EH (cell line): ENCODE measurements around the gene PSD4.
A peak's percentile ranks its signal among the peaks of the same experiment; 100 is the strongest.

ENCODE experiments used
- DNase-seq: peaks from one replicate; pipeline ENCODE4 v3.0.0-alpha.2; 2015; ENCODE audit warnings: low read depth

The PSD4 gene

DNA sequence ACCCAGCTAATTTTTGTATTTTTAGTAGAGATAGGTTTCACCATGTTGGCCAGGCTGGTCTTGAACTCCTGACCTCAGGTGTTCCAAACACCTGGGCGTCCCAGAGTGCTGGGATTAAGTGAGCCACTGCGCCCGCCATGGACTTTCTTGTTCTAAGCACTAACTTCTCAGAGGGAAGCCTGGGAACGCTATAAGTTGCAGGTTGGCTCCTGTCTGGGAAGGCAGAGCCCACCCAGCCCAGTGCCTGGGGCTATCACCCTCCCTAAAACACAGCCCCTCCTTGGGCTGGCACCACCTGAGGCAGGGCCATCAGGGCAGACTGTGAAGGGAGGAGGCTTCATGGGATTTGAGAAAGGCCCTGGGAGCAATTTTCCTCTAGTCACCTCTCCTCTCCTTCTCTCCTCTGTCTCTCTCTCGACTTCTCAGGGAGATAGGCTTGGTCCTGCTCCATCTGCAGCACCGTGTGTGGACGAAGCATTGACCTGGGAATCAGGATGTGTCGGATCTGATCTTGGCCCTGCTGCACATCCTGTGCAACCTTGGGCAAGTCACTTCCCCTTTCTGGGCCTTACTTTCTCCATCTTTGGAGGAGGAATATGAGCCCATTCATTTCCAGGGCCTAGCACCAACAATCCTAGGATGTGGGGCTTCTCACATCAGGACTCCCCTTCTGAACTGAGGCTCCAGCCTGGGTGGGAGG lies 10.9 kb downstream of the PSD4 start:
- no peak for DNase-seq

DNA sequence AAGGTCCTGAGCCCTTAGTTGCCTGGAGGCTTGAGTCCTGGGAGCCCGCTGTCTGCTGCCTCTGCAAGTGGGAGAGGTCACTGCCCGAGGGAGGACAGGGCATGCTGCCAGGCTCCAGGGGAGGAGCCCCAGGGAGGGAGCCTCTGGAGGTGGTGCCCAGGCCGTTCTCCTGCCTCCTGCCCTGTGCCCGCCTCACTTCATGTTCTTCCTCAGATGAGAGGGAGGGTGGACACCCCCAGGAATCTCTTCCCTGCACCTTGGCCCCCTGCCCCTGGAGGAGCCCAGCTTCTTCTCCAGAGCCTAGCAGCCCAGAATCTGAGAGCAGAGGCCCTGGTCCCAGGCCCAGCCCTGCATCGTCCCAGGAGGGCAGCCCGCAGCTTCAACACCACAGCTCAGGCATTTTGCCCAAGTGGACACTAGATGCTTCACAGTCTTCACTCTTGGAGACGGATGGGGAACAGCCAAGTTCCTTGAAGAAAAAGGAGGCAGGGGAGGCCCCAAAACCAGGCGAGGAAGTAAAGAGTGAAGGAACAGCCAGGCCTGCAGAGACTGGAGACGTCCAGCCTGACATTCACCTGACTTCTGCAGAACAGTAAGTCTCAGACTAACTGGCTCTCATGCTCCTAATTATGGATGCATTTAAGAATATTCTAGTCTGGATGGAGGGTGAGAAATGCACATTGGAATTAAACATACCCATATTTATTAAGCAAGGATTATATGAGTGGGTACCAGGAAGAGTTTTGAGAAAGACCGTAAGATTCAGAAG lies 12.1 kb downstream of the PSD4 start:
- DNase-seq = peak; percentile 36

DNA sequence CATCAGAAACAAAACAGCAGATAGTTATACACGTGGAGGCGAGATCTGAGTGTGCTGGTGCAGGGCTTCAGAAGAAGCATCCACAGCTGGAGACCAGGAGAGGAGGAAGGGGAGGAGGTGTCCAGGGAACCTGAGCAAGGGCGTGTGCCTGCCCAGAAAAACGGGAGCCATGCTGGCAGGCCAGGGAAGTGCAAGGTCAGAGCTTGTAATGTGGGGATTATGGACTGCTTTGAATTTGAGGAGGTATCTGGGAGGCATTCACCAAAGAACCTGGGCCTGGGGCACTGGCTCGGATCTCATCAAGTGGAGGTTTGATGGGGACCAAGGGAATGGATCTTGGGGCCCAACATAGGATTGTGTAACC lies 12.6 kb downstream of the PSD4 start:
- DNase-seq = no peak

DNA sequence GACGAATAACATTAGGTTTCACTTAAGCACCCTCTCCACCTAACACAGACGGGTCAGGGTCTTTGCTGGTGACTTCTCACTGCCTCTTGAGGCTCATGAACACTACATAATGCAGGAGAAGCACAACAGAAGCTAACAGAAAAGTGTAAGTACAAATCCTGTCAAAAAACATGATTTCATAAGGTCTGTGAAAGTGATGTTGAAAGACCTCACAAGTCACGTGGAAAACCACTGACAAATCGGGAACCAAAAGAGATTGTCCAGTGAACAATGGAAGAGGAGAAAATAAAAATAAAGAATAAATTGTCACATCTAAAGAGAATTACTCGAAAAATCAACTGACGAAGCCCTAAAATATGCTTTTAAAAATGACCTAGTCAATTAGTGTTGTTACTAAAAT lies 14.0 kb downstream of the PSD4 start:
- DNase-seq = no peak

DNA sequence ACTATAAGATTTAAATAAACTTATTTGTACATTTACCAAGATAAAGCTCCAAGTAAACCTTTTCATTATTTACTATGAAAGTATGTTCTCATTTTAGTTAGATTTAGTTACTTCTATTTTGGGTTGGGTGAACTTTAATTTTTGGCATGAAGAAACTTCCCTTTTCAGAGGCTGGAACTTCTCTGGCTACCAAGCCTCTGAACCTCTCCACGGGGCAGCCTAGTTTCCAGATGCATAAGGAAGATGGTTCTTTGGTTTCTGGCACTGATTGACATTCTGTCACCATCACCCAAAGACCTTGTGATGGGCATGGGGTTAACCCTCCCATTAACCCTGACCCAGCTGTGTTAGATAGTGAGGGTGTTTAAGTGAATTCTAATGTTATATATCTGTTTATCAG lies 17.1 kb downstream of the PSD4 start:
- DNase-seq = no peak

DNA sequence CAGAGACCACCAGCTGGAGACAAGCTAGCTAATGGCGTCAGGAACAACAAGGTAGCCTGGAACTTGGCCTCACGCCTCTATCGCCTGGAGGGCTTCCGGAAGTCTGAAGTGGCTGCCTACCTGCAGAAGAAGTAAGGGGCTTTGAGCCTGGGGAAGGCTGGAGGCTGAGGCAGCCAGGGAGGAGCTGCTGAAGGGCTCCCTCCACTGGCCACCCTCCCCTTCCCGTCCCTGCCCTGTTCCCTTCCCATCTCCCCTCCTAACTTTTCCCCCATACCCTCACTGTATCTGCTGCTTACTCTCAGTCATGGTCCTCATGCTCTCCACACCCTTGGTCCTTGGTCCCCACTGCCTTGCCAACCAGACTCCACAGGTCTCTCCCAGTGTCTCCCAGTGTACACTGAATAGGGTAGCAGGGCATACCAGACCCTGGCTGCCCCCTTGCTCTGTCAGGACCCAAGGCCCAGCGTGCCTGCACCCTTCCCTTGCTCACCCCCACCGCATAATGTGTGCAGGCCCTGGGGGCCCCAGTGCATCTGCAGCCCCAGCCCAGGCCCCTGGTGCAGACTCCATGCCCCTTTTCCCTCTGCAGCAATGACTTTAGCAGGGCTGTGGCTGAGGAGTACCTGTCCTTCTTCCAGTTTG lies 18.8 kb downstream of the PSD4 start:
- no peak for DNase-seq

DNA sequence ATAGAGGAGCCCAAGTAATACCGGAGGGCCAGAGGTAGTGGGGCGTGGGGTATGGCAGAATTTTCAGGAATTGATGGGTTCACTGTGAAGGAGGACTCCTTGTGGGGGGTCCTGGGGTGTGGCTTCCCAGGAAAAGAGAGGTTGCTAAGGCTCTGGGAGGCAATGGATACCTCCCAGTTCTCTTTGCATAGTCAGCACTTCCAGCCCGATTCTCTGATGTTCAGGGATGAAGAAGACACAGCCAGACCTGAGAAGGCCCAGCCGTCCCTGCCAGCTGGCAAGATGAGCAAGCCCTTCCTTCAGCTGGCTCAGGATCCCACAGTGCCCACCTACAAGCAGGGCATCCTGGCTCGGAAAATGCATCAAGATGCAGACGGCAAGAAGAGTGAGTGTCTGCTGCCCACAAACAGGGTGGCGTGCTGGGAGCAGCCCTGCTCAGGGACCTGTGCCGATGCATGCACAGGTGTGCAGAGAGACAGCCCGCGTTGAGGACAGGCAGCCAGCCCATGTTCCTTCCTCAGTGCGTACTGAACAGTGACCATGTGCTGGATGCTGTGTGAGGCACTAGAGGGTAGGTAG lies 22.2 kb downstream of the PSD4 start:
- DNase-seq = no peak

DNA sequence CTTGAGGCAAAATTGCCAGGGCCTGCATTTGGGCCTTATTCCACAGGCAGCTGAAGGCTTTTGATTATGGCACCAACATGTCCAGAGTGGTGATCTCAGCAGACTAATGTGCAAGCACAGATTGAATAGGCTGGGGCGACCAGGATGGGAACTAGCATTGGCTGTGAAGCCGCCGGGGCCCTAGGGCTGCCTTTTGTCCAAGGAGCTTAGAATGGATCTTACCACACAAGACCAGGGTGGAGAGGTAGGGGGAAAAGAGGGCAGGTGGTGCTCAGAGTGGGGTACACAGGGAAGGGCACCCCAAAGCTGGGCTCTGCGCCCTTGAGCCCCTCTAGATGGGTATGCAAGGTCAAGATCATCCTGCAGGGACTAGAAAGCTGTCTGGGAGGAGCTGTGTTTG lies 23.1 kb downstream of the PSD4 start:
- no peak for DNase-seq

DNA sequence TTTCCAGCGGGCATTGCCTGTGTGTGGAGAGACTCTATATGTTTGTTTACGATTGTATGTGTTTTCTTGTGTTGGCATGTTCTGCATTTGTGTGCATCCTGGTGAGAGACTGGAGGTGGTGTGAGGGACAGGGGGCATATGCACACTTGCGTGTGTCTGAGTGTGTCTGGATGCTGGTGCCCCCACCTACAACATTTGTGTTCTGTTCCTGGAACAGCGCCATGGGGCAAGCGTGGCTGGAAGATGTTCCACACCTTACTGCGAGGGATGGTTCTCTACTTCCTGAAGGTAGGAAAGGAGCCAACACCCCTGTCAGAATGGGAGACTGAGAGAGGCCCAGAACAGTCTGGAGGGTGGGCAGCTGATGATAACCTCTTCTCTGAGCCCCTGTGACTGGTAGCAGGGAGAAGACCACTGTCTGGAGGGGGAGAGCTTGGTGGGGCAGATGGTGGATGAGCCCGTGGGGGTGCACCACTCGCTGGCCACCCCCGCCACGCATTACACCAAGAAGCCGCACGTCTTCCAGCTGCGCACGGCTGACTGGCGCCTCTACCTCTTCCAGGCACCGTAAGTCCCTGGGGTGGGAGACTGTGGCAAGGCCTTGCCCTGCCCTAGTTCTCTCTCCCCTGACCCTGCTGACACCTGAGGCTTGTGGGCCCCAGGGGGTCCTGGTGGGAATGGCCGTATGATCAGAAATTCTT lies 23.7 kb downstream of the PSD4 start:
- no peak for DNase-seq

DNA sequence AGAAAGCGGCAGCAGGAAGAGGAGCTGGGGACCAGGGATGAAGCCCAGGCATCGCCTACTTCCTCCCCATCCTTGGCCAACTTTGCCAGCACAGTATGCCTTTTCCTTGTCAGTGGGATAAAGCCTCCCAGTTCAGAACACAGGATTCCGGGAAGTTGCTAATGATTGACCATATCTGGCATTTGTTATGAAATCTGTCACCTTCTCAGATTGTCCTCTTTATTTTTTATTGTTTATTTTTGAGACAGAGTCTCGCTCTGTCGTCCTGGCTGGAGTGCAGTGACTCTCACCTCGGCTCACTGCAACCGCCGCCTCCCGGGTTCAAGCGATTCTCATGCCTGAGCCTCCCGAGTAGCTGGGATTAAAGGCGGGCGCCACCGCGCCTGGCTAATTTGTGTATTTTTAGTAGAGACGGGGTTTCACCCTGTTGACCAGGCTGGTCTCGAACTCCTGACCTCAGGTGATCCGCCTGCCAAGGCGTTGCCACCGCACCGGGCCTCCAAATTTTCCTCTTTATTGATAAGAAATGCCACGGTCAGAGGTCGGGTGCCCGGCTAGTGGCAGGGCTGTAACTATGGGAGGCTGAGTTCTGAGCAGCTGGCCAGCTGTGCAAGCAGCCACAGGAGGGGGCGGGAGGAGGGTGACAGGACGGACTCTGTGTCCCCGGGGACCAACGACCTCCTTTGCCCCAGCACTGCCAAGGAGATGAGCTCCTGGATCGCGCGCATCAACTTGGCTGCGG lies 24.4 kb downstream of the PSD4 start:
- no peak for DNase-seq

DNA sequence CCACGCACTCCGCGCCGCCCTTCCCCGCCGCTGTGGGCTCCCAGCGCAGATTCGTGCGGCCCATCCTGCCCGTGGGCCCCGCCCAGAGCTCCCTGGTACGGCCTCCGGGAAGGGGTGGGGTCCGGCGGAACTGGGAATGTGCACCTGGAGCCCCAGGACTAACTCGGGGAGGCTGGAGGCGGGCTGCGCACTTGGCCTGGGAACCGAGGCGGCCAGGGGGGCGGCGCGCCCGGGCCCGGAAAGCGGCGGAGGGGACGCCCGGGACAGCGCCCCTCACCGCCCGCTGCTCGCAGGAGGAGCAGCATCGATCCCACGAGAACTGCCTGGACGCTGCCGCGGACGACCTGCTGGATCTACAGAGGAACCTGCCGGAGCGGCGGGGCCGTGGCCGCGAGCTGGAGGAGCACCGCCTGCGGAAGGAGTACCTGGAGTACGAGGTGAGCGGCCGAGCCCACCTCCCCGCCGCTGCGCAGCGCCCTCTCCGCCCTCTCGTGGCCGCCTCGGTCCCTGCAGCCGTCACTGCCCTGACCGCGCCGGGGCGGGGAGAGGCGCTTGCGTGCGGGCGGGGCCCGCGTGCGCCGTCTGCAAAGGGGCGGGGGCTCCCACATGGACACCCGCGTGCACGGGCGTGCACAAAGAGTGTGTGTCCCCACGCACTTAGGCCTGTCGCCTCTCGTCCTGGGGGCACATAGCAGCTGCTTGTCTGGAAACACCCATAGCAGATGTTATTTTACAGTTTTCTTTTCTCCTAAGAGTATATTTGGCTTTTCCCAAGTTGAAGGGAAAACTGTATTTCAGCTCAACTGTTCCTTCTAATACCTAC lies 25.2 kb downstream of the PSD4 start:
- peak; percentile 69 for DNase-seq

DNA sequence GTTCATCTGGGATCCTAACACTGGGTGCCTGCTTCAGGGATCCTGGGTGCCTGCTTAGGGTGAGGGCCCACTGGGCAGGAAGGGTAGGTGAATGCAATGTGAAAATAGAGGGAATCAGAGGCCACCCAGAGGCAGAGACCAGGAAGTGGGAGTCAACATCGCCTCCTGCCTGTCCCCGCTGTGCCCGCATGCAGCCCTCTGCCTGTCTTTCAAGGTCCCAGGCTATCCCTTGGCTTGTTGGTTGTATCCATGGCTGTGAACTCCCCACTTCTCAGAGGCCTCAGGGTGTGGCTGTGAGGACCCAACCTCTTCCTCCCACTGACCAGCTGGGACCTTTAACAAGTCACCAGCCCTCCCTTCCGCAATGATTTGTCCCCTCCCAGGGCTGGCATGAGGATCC lies 26.5 kb downstream of the PSD4 start:
- DNase-seq = no peak

DNA sequence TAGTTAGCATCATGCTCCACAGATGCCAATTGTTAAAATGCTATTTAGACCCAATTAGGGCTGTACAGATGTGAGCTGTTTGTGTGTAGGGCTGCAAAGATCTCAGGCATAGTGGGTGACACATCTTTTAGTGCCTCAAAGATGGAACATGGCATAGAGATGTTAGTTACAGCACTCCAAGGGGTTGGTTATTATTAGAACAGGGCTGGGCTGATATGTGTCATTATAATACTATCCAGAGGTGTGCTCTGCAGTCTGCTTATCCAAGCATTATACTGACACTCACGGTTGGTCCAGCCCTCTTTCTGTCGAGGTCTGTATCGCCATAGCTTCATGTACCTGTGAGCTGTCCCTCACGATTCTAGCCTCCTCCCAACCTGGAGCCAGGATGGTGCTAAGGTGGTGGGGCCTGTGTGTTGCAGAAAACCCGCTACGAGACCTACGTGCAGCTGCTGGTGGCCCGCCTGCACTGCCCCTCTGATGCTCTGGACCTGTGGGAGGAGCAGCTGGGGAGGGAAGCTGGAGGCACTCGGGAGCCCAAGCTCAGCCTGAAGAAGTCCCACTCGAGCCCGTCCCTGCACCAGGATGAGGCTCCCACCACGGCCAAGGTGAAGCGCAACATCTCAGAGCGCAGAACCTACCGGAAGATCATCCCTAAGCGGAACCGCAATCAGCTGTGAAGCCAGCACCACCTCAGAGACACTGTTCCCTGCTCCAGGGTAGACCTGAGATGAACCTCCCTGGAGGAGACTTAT lies 27.1 kb downstream of the PSD4 start:
- DNase-seq = no peak

DNA sequence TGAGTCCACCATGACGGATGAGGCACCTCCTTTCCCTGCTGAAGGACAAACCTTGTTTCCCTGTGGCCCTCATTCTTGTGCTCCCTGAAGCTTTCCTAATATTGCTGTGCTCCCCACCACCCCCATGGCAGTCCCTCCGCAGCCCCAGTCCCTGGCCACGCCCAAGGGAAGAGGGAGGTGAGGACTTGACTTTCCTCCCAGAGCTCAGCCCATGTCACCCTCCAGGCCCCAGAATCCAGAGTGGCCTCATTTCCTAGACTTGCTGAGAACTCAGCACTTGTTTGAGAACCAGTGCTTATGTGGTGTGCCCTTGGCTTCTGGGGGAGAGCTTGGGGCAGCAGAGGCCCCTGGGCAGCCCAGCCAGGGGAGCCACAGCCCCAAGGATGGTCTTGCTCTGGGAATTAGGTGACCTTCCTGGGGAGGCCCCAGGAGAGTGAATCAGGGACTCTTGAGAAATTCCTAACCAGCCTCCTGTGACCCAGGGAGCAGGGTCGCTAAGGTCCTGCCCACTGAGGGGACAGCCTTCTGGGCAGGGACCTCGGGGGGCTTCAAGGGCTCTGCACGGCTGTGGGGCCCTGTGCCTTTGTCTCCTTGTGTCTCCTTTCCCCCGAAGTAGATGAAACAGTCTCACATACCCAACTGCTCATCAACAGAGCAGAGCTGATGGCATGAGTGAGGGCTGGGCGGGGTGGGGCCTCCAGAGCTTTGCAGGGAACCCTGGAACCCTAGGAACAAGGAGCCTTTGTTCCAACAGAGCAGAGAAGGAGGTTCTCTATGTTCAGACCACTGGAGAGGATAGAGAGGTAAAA lies 27.9 kb downstream of the PSD4 start:
- no peak for DNase-seq

DNA sequence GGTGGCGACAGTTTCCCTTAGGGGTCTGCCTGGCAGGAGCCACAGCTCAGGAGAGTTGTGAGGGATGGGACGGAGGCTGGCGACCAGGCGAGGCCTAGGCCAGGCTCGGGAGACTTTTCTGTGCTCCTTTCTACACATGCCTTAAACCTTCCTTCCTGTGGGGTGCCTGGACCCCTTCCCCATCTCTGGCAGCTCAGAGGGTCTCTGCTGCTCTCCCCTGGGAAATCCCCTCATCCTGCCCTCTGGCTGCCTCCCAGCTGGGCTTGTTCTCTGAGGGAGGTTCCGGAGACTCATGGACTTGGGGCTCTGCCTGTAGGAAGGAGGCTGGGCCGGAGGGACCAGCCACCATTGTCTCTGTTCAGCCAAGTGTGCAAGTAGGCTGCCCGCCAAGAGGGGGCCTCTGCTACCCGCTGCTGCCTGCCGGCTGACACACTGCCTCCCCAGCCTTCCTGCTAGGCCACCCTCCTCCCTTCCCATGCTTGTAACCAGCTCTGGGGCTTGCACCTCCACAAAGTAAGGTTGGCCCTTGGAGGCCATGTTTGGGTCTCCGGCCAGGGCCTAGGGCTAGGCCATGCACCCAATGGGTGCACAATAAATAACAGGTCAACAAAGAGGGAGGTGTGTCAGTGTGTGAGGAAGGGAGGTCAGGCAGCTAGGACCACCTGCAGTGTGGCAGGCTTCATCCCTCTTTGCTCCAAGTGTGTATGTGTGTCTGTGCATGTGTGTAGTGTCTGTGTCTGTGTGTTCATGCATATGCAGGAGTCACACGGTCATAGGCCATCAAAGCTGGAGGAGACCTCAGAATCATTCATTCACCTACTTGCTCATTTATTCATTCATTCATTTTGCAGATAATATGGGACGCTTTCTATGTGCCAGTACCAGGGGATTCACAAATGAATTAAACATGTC lies 28.8 kb downstream of the PSD4 start:
- DNase-seq = no peak

DNA sequence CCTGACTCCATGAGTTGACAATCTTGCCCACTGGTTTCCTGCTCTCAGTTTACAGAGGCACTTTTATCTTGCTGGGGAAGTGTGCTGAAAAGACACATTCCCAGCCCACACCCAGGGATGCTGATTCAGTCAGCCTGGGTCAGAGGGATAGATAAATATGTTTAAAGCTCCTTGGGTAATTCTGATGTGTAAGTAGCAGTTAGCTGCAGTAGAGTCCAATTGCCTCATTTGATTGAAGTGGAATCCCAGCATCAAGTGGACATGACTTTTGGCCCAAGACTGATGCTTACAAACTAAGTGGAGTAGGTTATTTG lies 29.4 kb downstream of the PSD4 start:
- no peak for DNase-seq

DNA sequence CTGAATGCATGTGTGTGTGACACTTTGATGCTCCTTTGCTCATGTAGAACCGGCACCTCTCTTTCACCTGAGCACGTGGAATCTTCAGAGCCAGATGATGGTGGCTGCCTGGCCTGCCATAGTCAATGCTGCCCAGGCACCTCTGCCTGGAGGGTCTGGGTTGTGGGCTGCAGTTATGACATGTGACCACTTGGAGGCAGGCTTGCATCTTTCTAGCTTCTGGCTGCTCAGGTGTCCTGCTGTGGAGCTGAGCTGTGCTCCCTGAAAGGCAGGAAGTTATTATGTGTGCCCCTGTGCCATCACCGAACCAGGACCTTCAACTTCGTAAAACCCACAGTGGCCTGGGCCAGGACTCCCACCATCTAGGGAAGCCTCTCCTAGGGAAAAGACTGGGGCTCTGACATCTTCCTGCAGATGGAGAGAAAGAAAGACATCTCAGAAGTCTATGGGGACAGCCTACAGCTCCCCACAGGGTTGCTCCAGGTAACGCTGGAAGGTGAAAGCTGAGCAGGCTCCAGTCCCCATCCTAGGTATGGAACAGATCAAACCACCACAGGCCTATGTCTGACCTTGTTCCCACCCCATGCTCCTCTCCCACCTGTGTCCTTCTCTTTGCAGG lies 30.2 kb downstream of the PSD4 start:
- DNase-seq = peak; percentile 77

DNA sequence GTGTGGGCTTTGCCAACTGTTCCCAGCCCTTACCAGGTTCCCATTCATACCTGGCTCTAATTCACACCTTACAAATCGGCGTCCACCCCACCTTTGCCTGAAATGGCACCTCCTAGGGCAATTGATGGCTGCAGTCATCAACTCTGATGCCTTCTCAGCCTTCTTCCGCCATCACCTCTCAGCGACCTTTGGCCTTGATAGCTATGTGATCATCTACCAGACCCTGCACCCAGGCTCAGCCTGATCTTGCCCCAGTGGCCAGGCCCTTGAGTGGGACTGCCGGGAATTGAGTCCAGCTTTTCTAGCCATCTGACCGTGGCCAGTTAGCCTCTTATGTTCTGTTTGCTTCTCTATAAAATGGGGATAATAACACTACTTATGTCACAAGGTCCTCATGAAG lies 32.5 kb downstream of the PSD4 start:
- no peak for DNase-seq
